BLaER1 treated with 17β-estradiol and CSF1 and Interleukin-3, amounts not matched to agents 10 nM and 100 nM (cell line): Measurements from ENCODE around the gene GOLGA6L4.
"Not testable (repeated sequence)": the region's sequence is repeated elsewhere in the genome, so short reads cannot be mapped to it uniquely, and the experiment has no call there.

Experiments
- H3K27ac ChIP-seq, 11 experiments: shearing (Covaris generic); formaldehyde crosslinking; 2 replicates each; pipeline ENCODE4 v1.8.1; 2022
- H3K27me3 ChIP-seq, 11 experiments: shearing (Covaris generic); formaldehyde crosslinking; 2 replicates each; pipeline ENCODE4 v1.8.1; 2022
- H3K36me3 ChIP-seq, 11 experiments: shearing (Covaris generic); formaldehyde crosslinking; 2 replicates each; pipeline ENCODE4 v1.8.1; 2022
- H3K4me1 ChIP-seq, 10 experiments: shearing (Covaris generic); formaldehyde crosslinking; 2 replicates each; pipeline ENCODE4 v1.8.1; 2022
- H3K4me2 ChIP-seq, 11 experiments: shearing (Covaris generic); formaldehyde crosslinking; 2 replicates each; pipeline ENCODE4 v1.8.1; 2022
- H3K4me3 ChIP-seq, 10 experiments: shearing (Covaris generic); formaldehyde crosslinking; 2 replicates each; pipeline ENCODE4 v1.8.1; 2022
- H3K9ac ChIP-seq, 11 experiments: shearing (Covaris generic); formaldehyde crosslinking; 2 replicates each; pipeline ENCODE4 v1.8.1; 2022
- H3K9me3 ChIP-seq, 11 experiments: shearing (Covaris generic); formaldehyde crosslinking; replicated peaks in 1 of 11; 2 replicates each; pipeline ENCODE4 v1.8.1; 2022
- H4K20me1 ChIP-seq, 11 experiments: shearing (Covaris generic); formaldehyde crosslinking; 2 replicates each; pipeline ENCODE4 v1.8.1; 2022

GOLGA6L4 gene, protein sequence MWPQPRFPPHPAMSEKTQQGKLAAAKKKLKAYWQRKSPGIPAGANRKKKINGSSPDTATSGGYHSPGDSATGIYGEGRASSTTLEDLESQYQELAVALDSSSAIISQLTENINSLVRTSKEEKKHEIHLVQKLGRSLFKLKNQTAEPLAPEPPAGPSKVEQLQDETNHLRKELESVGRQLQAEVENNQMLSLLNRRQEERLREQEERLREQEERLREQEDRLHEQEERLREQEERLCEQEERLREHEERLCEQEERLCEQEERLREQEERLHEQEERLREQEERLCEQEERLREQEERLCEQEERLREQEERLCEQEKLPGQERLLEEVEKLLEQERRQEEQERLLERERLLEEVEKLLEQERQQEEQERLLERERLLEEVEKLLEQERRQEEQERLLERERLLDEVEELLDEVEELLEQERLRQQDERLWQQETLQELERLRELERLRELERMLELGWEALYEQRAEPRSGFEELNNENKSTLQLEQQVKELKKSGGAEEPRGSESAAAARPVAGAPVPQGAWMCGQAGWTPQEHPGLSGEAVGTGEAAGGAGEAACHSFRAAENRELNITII

DNA sequence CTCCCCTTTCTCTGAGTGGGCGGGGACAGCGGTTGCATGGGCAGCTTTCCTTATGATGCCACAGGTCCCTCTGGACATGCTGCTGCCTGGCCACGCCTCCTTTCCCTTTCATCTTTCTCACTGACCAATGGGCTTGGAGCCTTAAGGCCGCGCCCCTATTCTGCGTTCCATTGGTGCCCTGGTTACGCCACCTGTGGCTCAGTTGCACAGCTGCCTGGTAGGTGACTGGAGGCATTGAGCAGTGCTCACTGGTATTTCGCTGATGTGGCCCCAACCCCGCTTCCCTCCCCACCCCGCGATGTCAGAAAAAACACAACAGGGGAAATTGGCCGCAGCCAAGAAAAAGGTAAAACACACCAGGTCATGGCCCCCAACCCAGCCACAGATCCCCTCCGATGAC lies at the start of gene GOLGA6L4:
Gene GOLGA6L4, plus strand, starts transcription at position 201 of the 400 bp plus-strand sequence. Its CDS starts 62 bp downstream, at position 263.
- H3K27ac ChIP-seq, H3K36me3 ChIP-seq, H3K4me2 ChIP-seq, H3K27me3 ChIP-seq, H3K4me3 ChIP-seq, H3K9ac ChIP-seq, H4K20me1 ChIP-seq, H3K4me1 ChIP-seq, H3K9me3 ChIP-seq: not testable (repeated sequence)

DNA sequence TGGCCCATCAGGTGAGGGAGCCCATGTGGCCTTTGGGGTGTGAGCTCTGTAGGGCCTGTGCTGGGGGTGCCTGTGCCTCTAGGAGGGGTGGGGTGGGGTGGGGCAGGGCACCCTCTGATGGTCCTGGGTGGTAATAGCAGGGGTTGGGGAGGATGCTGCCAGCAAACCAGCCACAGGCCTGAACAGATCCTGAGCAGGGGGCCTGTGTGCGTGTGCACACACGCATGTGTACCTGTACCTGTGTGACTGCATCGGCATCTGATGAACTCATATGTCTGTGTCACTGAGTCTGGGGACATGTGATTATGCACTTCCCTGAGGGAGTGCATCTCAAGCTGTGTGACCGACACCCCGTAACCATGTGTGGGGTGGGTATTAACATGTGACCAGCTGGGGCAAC lies 42.6 kb upstream of the GOLGA6L4 start:
- H3K36me3 ChIP-seq, H4K20me1 ChIP-seq, H3K4me2 ChIP-seq, H3K27ac ChIP-seq, H3K4me3 ChIP-seq, H3K4me1 ChIP-seq, H3K9me3 ChIP-seq, H3K27me3 ChIP-seq, H3K9ac ChIP-seq: not testable (repeated sequence)

DNA sequence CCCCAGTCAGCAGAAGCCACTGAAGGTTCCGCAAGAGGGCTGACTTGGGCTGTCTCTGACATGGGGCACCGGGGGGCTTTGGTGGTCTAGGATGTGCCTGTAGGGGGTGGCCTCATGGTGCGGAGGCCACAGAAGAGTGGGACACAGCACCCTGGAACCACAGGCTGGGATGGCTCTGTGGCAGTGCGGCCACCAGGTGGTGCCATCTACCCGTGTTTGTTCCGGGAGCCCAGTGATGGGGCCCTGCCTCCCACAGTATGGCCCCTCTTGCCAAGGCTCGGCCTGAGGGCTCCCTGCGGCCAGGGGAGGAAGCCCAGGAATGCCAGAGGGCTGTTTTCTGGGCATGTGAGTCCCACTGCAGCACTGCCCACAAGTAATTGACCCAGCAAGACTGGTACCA lies 40.0 kb upstream of the GOLGA6L4 start:
- H4K20me1 ChIP-seq, H3K9me3 ChIP-seq, H3K4me1 ChIP-seq, H3K27me3 ChIP-seq, H3K9ac ChIP-seq, H3K27ac ChIP-seq, H3K4me2 ChIP-seq, H3K4me3 ChIP-seq, H3K36me3 ChIP-seq: not testable (repeated sequence)

DNA sequence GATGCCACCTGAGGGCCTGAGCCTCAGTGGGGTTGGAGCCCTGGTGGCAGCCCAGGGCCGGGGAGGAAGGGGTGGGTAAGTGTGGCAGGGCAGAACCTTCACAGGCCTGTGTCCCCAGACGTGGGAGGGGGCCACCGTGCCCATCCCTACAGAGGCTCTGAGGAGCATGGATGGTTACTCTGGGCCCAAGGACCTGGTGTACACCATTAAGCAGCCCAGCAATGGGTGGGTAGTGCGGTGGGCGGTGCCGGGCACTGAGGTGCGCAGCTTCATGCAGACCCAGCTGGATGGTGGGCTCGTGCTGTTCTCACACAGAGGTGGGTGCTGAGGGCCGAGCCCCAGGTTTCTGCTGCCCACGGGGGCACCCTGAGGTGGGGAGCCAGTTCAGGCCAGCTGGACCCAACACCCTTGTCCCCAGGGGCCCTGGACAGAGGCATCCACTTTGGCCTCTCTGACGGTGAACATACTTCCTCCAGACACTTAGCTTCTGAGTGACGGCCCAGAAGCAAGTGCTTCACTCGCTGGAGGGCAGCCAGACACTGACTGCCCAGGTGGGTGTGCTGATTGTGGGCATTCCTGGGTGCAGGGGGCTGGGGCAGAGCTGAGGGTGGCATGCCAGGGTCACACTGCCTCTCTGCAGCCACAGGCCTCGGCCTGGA lies 38.9 kb upstream of the GOLGA6L4 start:
- not testable (repeated sequence) for H3K27ac ChIP-seq, H3K9me3 ChIP-seq, H3K4me3 ChIP-seq, H4K20me1 ChIP-seq, H3K4me1 ChIP-seq, H3K4me2 ChIP-seq, H3K36me3 ChIP-seq, H3K9ac ChIP-seq, H3K27me3 ChIP-seq

DNA sequence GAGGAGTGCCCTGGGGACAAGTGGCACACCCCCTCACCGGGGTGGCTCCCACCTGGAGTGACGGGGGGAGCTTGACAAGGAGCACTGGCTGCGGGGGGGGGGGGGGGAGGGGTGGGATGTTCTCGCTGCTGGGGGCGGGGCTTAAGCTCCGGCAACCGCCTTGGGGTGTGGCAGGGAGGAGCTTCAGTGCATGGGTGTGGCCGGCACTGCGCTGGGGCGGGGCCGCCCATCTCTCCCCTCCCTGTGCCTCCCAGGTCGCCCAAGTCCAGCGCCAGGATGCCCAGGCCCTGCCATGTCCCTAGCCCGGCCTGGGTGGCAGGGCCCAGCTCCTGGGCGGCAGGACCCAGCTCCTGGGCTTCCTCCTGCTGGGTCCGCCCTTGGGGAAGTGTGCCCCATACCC lies 35.7 kb upstream of the GOLGA6L4 start:
- H3K9ac ChIP-seq, H4K20me1 ChIP-seq, H3K36me3 ChIP-seq, H3K4me2 ChIP-seq, H3K27ac ChIP-seq, H3K27me3 ChIP-seq, H3K9me3 ChIP-seq, H3K4me1 ChIP-seq, H3K4me3 ChIP-seq: not testable (repeated sequence)

DNA sequence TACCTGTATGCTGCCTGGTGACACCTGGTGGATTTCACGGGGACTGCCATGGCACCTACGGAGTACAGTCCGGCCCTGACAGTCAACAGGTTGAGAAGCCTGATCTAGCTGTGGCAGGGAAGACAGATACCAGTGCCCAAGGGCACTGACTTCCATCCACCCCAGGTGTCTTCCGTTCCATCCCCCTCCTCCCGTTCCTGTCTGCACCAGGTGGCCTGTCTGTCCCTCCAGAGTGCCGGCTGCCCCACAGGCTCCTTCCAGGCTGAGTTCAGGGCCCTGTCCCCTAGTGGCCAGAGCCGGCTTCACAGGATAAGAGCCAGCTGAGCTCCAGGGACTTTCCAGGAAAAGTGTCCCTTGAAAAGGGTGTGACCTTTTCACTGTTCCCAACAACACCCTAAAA lies 10.9 kb downstream of the GOLGA6L4 start:
- H3K4me3 ChIP-seq, H3K9ac ChIP-seq, H3K27ac ChIP-seq, H3K9me3 ChIP-seq, H4K20me1 ChIP-seq, H3K36me3 ChIP-seq, H3K27me3 ChIP-seq, H3K4me2 ChIP-seq, H3K4me1 ChIP-seq: not testable (repeated sequence)
